Dermis microvascular lymphatic vessel endothelial cell (primary cell): Measurements from ENCODE around the gene GMNC. TPM values are rescaled to one million over a fixed set of nuclear protein-coding genes. Genes with fewer than 3 reads are reported as not detected.

Source experiments
- DNase-seq, 2 donors: peaks; one replicate each; pipeline versions ENCODE4 v3.0.0 to v3.0.0-alpha.2; 2010; ENCODE audit warnings: low read depth in 2 of 2
- total RNA-seq: library from RNA; depleted of rRNA; stranded (reverse); fragments of >200 nt; gene quantifications from 2 replicates; pipeline ENCODE4 v1.2.1, GENCODE V29; 2014

GMNC gene
- total RNA-seq, 1 donor from 2014 or later, result not detected

GRCh38 chr3:190849607-190850006 lies 12.9 kb downstream of the GMNC start:
- no peak for DNase-seq

DNA sequence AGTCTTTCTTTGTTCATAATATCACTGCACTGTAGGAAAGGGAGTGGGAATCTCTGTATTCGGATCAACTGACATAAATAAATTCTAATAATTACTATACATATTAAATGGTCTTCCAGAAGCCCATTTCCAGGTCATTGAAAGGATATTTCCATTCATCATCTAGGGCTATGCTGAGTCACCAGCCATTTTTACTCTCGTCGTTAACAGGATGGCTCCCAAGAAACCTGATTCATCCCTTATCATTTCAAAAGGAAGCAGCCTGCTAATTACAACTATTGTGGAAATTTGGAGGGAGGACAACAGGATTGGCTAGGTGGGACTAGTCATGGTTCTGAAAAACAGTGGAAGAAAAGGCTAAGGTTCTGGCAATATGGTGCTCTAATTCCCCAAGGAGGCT lies 13.6 kb downstream of the GMNC start:
- DNase-seq, result no peak

GRCh38 chr3:190847436-190847835 lies 15.1 kb downstream of the GMNC start:
- DNase-seq, result no peak

- DNase-seq, result peak in 1 of 2 donors; percentile 3
These were observed 22.3 kb downstream of the GMNC start for GRCh38 chr3:190840146-190840545.

DNA sequence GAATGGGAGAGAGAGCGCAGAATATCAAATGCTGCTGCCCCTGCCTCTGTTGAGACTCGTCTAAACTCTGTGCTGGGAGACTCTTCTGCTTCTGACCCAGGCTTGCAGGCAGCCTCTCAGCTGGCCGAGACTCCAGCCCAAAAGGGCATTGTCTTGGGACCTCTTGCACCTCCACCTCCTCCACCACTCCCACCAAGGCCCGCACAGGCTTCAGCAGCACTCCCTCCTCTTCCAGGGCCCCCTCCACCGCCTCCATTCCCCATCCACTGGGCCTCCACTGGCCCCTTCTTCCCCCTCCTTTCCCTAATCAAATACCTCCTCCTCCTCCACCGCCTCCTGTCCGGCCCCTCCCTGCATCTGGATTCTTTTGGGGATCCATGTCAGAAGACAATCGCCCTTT lies 31.3 kb downstream of the GMNC start:
- no peak for DNase-seq

- no peak for DNase-seq
These were observed 32.5 kb downstream of the GMNC start for GRCh38 chr3:190830031-190830430.

GRCh38 chr3:190826018-190826417 lies 36.5 kb downstream of the GMNC start:
- no peak for DNase-seq

GRCh38 chr3:190825386-190826016 lies 37.0 kb downstream of the GMNC start:
- DNase-seq, result no peak

- DNase-seq, result peak; percentile 20 to 43
These were observed 50.6 kb downstream of the GMNC start for GRCh38 chr3:190811775-190812480.

- no peak for DNase-seq
These were observed 51.5 kb downstream of the GMNC start for GRCh38 chr3:190810957-190811356.

DNA sequence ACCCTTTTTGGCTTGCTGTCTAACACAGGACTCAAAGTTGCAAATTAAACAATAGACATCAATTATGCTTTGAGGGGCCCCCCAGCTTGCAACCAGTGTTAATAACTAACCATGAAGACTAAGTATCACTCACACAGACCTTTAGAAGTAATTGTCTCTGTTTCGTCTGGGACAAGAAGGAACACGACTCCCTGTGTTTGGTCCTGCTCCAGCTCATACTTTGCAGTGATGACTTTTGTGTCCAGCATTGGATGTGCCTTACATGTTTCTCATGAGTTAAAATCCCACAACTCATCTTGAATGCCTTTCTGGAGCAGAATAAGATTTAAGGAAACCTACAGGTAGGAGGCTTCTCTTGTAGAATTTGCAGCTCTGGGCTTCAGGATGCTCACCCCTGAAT lies 53.1 kb downstream of the GMNC start:
- DNase-seq, result no peak

DNA sequence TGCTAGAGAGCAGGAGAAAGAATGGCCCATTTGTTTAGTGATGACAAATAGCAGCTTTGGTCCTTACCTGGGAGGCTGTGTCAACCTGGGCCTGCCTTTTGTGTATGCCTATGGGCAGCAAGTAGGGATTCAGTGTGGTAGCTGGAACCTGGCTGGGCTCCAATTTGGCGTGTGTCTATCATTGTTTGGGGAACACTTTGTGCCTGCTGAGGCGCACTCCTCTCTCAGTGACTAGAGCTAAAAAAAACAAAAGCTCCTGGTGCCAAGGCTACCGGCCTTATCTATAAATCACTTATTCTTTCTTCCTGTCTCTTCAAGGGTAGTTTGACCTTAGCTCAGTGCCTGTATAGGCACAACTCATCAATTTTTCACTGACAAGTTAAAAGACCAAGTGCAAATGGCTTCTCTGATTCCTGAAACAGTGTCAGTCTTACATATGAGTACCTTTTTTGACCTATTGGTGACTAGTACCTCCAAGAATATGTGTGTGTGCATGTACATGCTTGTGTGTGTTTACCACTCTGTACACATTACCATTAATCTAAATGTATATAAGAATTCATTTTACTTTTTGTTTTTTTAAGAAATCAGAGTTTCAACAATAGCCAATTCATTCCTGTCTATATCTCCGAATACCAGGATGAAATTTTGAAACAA lies 54.6 kb downstream of the GMNC start:
- peak in 1 of 2 donors; percentile 7 for DNase-seq
